HepG2 (cell line): ENCODE measurements around the gene UCP2.

Experiments used
- JUN ChIP-seq: sonication (generic); formaldehyde crosslinking; IDR thresholded peaks from 2 replicates; pipeline ENCODE4 v1.4.0; 2020; ENCODE audit warnings: mild to moderate bottlenecking, missing genetic modification reagents
- REL ChIP-seq: sonication (generic); formaldehyde crosslinking; conservative IDR thresholded peaks from 2 replicates; pipeline ENCODE4 v1.8.0; 2022; ENCODE audit warnings: mild to moderate bottlenecking, missing genetic modification reagents, moderate library complexity
- ZNF24 ChIP-seq: fragments of 450-650 bp; IDR thresholded peaks from 2 replicates; pipeline ENCODE4 v1.6.1; 2017; ENCODE audit warnings: antibody characterized with exemption, mild to moderate bottlenecking
- ZNF383 ChIP-seq: sonication (generic); formaldehyde crosslinking; IDR thresholded peaks from 2 replicates; pipeline ENCODE4 v1.4.0; 2020; ENCODE audit warnings: missing genetic modification reagents, mild to moderate bottlenecking, borderline replicate concordance
- ZNF446 ChIP-seq: sonication (generic); formaldehyde crosslinking; IDR thresholded peaks from 2 replicates; pipeline ENCODE4 v1.5.0; 2020; ENCODE audit warnings: mild to moderate bottlenecking, missing genetic modification reagents
- ZNF841 ChIP-seq: sonication (generic); formaldehyde crosslinking; IDR thresholded peaks from 2 replicates; pipeline ENCODE4 v1.8.1; 2023; ENCODE audit warnings: missing genetic modification reagents, borderline replicate concordance
- TF ChIP-seq, protein P1 (sequence below): sonication (generic); formaldehyde crosslinking; IDR thresholded peaks from 2 replicates; pipeline ENCODE4 v1.4.0; 2020; ENCODE audit warnings: mild to moderate bottlenecking, missing genetic modification reagents
- TF ChIP-seq, protein P2 (sequence below): fragments of 450-650 bp; IDR thresholded peaks from 2 replicates; pipeline ENCODE4 v1.6.1; 2017; ENCODE audit warnings: mild to moderate bottlenecking
- TF ChIP-seq, protein P3 (sequence below): sonication (generic); formaldehyde crosslinking; IDR thresholded peaks from 2 replicates; pipeline ENCODE4 v1.5.1; 2020; ENCODE audit warnings: missing genetic modification reagents, mild to moderate bottlenecking, borderline replicate concordance
- TF ChIP-seq, protein P4 (sequence below): sonication (generic); formaldehyde crosslinking; IDR thresholded peaks from 2 replicates; pipeline ENCODE4 v1.5.0; 2020; ENCODE audit warnings: mild to moderate bottlenecking, missing genetic modification reagents, moderate library complexity

DNA sequence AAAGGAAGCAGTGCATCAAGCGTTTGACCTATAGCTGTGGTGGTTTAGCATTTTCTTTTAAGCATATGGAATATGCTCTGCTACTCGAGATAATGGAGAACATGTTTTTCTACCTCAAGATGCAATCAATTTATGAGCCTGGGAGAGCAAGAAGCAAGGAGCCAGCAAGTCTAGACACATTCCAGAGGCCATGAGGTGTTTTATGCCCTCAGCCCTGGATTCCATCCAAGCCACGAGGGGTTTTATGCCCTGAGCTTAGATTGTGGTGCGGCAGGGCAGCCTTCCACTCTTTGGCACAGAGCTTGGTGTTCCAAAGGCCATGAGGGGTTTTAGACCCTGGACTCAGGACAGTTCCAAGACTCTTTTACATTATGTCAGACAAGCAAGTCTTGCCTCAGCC lies 43.5 kb downstream of the UCP2 start:
- no peak for TF ChIP-seq ZNF841
- TF ChIP-seq, protein P1, sequence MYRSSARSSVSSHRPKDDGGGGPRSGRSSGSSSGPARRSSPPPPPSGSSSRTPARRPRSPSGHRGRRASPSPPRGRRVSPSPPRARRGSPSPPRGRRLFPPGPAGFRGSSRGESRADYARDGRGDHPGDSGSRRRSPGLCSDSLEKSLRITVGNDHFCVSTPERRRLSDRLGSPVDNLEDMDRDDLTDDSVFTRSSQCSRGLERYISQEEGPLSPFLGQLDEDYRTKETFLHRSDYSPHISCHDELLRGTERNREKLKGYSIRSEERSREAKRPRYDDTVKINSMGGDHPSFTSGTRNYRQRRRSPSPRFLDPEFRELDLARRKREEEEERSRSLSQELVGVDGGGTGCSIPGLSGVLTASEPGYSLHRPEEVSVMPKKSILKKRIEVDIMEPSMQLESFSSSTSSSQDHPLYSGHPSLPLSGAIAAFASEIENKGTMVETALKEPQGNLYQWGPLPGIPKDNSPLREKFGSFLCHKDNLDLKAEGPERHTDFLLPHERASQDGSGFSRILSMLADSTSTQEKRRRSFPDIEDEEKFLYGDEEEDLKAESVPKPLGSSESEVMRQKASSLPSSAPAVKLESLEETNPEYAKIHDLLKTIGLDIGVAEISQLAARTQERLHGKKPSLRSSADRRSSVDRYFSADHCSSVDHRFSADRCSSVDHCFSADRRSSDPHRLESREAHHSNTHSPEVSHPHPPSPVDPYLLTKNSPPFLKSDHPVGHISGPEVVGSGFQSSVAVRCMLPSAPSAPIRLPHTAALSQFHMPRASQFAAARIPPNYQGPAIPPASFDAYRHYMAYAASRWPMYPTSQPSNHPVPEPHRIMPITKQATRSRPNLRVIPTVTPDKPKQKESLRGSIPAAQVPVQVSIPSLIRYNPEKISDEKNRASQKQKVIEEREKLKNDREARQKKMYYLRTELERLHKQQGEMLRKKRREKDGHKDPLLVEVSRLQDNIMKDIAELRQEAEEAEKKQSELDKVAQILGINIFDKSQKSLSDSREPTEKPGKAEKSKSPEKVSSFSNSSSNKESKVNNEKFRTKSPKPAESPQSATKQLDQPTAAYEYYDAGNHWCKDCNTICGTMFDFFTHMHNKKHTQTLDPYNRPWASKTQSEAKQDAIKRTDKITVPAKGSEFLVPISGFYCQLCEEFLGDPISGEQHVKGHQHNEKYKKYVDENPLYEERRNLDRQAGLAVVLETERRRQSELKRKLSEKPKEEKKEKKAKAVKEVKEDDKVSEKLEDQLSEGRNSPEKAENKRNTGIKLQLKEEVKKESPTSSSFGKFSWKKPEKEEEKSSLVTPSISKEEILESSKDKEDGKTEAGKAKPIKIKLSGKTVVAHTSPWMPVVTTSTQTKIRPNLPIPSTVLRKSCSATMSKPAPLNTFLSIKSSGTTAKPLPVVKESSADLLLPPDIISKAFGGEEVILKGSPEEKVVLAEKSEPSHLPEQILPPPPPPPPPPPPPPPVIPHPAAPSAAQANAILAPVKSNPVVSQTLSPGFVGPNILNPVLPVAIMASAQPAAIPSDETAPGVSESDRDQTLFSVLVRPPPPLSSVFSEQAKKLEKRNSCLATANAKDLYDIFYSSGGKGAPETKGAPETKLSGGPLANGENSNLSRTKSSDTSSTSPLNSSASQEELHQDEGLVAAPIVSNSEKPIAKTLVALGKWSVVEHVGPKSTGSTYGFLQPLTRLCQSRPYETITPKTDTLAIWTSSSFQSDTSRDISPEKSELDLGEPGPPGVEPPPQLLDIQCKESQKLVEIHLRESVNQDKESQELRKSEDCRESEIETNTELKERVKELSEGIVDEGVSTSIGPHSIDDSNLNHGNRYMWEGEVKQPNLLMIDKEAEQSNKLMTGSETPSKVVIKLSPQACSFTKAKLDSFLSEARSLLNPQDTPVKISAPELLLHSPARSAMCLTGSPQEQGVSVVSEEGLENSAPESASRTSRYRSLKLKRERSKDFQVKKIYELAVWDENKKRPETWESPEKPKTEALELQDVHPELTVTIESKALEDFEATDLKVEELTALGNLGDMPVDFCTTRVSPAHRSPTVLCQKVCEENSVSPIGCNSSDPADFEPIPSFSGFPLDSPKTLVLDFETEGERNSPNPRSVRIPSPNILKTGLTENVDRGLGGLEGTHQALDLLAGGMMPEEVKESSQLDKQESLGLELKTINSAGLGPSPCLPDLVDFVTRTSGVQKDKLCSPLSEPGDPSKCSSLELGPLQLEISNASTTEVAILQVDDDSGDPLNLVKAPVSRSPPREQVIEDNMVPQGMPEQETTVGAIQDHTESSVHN (CRISPR knock-in tag): no peak
- TF ChIP-seq, protein P2, sequence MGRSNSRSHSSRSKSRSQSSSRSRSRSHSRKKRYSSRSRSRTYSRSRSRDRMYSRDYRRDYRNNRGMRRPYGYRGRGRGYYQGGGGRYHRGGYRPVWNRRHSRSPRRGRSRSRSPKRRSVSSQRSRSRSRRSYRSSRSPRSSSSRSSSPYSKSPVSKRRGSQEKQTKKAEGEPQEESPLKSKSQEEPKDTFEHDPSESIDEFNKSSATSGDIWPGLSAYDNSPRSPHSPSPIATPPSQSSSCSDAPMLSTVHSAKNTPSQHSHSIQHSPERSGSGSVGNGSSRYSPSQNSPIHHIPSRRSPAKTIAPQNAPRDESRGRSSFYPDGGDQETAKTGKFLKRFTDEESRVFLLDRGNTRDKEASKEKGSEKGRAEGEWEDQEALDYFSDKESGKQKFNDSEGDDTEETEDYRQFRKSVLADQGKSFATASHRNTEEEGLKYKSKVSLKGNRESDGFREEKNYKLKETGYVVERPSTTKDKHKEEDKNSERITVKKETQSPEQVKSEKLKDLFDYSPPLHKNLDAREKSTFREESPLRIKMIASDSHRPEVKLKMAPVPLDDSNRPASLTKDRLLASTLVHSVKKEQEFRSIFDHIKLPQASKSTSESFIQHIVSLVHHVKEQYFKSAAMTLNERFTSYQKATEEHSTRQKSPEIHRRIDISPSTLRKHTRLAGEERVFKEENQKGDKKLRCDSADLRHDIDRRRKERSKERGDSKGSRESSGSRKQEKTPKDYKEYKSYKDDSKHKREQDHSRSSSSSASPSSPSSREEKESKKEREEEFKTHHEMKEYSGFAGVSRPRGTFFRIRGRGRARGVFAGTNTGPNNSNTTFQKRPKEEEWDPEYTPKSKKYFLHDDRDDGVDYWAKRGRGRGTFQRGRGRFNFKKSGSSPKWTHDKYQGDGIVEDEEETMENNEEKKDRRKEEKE: no peak
- TF ChIP-seq ZNF24: no peak
- TF ChIP-seq, protein P3, sequence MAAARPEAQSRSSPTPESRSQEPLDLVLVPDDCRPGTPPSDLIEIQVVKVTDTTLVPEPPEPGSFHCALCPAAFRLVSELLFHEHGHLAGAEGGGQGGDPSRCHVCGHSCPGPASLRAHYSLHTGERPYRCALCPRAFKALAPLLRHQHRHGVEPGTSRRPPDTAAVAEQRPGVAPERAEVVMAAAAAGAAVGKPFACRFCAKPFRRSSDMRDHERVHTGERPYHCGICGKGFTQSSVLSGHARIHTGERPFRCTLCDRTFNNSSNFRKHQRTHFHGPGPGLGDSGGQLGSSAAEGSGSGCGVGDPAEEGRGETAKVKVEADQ: no peak
- TF ChIP-seq ZNF383 (CRISPR knock-in tag): no peak
- TF ChIP-seq, protein P4, sequence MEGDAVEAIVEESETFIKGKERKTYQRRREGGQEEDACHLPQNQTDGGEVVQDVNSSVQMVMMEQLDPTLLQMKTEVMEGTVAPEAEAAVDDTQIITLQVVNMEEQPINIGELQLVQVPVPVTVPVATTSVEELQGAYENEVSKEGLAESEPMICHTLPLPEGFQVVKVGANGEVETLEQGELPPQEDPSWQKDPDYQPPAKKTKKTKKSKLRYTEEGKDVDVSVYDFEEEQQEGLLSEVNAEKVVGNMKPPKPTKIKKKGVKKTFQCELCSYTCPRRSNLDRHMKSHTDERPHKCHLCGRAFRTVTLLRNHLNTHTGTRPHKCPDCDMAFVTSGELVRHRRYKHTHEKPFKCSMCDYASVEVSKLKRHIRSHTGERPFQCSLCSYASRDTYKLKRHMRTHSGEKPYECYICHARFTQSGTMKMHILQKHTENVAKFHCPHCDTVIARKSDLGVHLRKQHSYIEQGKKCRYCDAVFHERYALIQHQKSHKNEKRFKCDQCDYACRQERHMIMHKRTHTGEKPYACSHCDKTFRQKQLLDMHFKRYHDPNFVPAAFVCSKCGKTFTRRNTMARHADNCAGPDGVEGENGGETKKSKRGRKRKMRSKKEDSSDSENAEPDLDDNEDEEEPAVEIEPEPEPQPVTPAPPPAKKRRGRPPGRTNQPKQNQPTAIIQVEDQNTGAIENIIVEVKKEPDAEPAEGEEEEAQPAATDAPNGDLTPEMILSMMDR: no peak
- no peak for TF ChIP-seq ZNF446 (CRISPR knock-in tag)
- TF ChIP-seq JUN (CRISPR knock-in tag): no peak
- no peak for TF ChIP-seq REL
